Measurements from ENCODE around the gene NFIC.
A peak's percentile ranks its signal among the peaks of the same experiment; 100 is the strongest.

GRCh38 chr19:3471954-3472655, 105.7 kb downstream of the NFIC start:
- peak; percentile 64 for TF ChIP-seq CTCF (IDR thresholded peaks at IDR 0.05; ENCODE audit: poor library complexity)
- no peak for TF ChIP-seq EZH2 (IDR thresholded peaks at IDR 0.05; ENCODE audit: borderline replicate concordance)
